Measurements from ENCODE around the gene TAS2R1.

DNA sequence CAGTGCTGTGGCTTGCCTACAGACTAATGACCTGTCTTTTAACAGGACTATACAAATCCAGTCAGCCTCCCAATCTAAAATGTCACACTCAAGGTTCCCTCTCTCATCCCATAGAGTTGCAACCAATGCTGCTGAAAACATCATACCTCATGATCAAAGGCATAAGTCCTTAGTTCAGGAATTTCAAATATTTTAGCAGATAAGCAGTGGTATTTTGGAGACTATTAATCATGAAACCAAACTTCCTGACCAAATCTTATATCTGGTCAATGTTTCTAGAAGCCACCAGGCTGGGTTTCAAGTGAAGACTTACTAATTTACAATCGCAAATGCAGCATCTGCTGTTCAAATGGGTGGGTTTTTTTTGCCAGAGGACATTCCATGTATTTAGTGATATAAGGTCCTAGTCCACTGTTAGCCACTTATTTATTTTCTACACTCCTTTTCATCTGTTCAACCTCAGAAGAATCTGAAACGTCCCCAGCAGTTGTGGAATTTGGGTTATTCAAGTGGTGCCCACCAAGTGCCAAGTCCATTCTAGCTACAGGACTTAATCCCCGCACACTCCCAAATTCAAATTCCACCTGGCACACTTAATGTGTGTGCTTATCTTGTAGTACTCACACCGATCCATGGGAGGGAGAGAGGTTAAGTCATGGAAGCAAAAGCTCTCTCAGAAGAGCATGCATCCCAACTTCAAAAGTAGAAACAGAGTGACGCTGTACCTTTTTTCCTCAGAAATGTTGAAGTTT is 5.8 kb downstream of the TAS2R1 start:
- TF ChIP-seq POLR2A (IDR thresholded peaks at IDR 0.05) (no peak), EP300 (IDR thresholded peaks at IDR 0.05; ENCODE audit: low read depth) (no peak)
